H7 (cell line): Measurements from ENCODE around the gene SPDYE8. TPM values are rescaled to one million over a fixed set of nuclear protein-coding genes. Genes with fewer than 3 reads are reported as not detected.
"Not testable (repeated sequence)": the region's sequence is repeated elsewhere in the genome, so short reads cannot be mapped to it uniquely, and the experiment has no call there.

Experiments used
- DNase-seq: peaks from one replicate; pipeline ENCODE4 v3.0.0; 2012
- H3K27me3 ChIP-seq: 2 replicates; pipeline ENCODE4 v1.6.0; 2011; ENCODE audit warnings: mild to moderate bottlenecking, low read length; ENCODE audit not compliant: control insufficient read depth, insufficient read depth
- H3K36me3 ChIP-seq: replicated peaks from 2 replicates; pipeline ENCODE4 v1.5.1; 2011; ENCODE audit warnings: low read length; ENCODE audit not compliant: control insufficient read depth, insufficient read depth
- H3K4me3 ChIP-seq: 2 replicates; pipeline ENCODE4 v1.5.1; 2011; ENCODE audit warnings: low read depth, mild to moderate bottlenecking, control low read depth, low read length, moderate library complexity; ENCODE audit not compliant: insufficient read depth
- total RNA-seq: library from RNA; depleted of rRNA; stranded (reverse); fragments of >200 nt; shearing (Covaris generic); gene quantifications from 2 replicates; pipeline ENCODE4 v1.2.3, GENCODE V29; 2014; rRNA removed

SPDYE8 gene
- total RNA-seq = not detected in 2 replicates

- not testable (repeated sequence) for DNase-seq, H3K4me3 ChIP-seq, H3K27me3 ChIP-seq, H3K36me3 ChIP-seq
Observed at GRCh38 chr7:73029666-73030065, at the start of gene SPDYE8. TSS of gene SPDYE8 (minus strand) at chr7:73029766. CDS start at chr7:73027966, 1,800 bp downstream.

- not testable (repeated sequence) for H3K4me3 ChIP-seq, H3K36me3 ChIP-seq, H3K27me3 ChIP-seq, DNase-seq
Observed at GRCh38 chr7:73057811-73058210, 28.2 kb upstream of the SPDYE8 start, which contains the start of gene SPDYE11. TSS of gene SPDYE11 (minus strand) at chr7:73057911. CDS start at chr7:73056111, 1,800 bp downstream.

GRCh38 chr7:73006491-73006890 is 23.1 kb downstream of the SPDYE8 start:
- not testable (repeated sequence) for DNase-seq, H3K36me3 ChIP-seq, H3K27me3 ChIP-seq, H3K4me3 ChIP-seq

GRCh38 chr7:73005693-73006447 is 23.7 kb downstream of the SPDYE8 start:
- not testable (repeated sequence) for H3K36me3 ChIP-seq, DNase-seq, H3K27me3 ChIP-seq
- H3K4me3 ChIP-seq = peak overlapping the region; percentile 53

GRCh38 chr7:73005356-73005692 is 24.2 kb downstream of the SPDYE8 start:
- not testable (repeated sequence) for H3K27me3 ChIP-seq, DNase-seq, H3K36me3 ChIP-seq
- peak overlapping the region; percentile 53 for H3K4me3 ChIP-seq

GRCh38 chr7:72997887-72998468 is 31.6 kb downstream of the SPDYE8 start:
- not testable (repeated sequence) for H3K27me3 ChIP-seq, DNase-seq, H3K4me3 ChIP-seq, H3K36me3 ChIP-seq

- not testable (repeated sequence) for H3K36me3 ChIP-seq, DNase-seq, H3K4me3 ChIP-seq, H3K27me3 ChIP-seq
Observed at GRCh38 chr7:72997447-72997846, 32.1 kb downstream of the SPDYE8 start.

- not testable (repeated sequence) for H3K36me3 ChIP-seq, H3K27me3 ChIP-seq, DNase-seq, H3K4me3 ChIP-seq
Observed at GRCh38 chr7:72995484-72995883, 34.1 kb downstream of the SPDYE8 start.

GRCh38 chr7:72990146-72990913 is 39.2 kb downstream of the SPDYE8 start:
- H3K4me3 ChIP-seq, DNase-seq, H3K27me3 ChIP-seq, H3K36me3 ChIP-seq: not testable (repeated sequence)

GRCh38 chr7:72982084-72982483 is 47.5 kb downstream of the SPDYE8 start:
- H3K27me3 ChIP-seq, H3K4me3 ChIP-seq, H3K36me3 ChIP-seq, DNase-seq: not testable (repeated sequence)

GRCh38 chr7:72980382-72980781 is 49.2 kb downstream of the SPDYE8 start:
- not testable (repeated sequence) for H3K27me3 ChIP-seq, DNase-seq, H3K4me3 ChIP-seq, H3K36me3 ChIP-seq

- not testable (repeated sequence) for DNase-seq, H3K36me3 ChIP-seq, H3K4me3 ChIP-seq, H3K27me3 ChIP-seq
Observed at GRCh38 chr7:72976434-72976833, 53.1 kb downstream of the SPDYE8 start.

GRCh38 chr7:72975656-72976286 is 53.8 kb downstream of the SPDYE8 start:
- not testable (repeated sequence) for DNase-seq

GRCh38 chr7:72974781-72975180 is 54.8 kb downstream of the SPDYE8 start:
- DNase-seq, H3K4me3 ChIP-seq, H3K36me3 ChIP-seq, H3K27me3 ChIP-seq: not testable (repeated sequence)

More at GRCh38 chr7:72975656-72976286, 53.8 kb downstream of the SPDYE8 start:
- H3K36me3 ChIP-seq, H3K4me3 ChIP-seq, H3K27me3 ChIP-seq: not testable (repeated sequence)
